Hair follicular keratinocyte (primary cell): ENCODE measurements around the gene HRCT1. TPM values are rescaled to one million over a fixed set of nuclear protein-coding genes. Genes with fewer than 3 reads are reported as not detected.

ENCODE experiments used
- total RNA-seq: library from RNA; depleted of rRNA; stranded (reverse); fragments of >200 nt; gene quantifications from 2 replicates; pipeline ENCODE4 v1.2.3, GENCODE V29; 2015

Gene HRCT1
- 0.68 and 1.0 TPM in 2 replicates for total RNA-seq

DNA sequence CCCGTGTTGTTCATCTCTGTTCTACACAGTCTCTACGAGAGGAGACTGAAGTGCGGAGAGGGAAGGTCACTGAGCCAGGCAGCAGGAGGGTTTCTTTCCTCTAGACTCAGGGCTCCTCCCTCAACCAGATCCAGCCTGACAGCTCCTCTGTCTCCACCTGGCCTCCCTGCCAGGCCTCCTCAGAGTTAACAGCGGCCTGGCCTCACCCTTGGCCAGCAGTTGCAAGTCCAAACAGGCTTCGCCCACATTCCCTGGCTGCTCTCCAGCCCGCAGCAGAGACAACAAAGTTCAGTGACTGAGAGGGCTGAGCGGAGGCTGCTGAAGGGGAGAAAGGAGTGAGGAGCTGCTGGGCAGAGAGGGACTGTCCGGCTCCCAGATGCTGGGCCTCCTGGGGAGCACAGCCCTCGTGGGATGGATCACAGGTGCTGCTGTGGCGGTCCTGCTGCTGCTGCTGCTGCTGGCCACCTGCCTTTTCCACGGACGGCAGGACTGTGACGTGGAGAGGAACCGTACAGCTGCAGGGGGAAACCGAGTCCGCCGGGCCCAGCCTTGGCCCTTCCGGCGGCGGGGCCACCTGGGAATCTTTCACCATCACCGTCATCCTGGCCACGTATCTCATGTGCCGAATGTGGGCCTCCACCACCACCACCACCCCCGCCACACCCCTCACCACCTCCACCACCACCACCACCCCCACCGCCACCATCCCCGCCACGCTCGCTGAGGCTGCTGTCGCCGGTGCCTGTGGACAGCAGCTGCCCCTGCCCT, at the start of gene HRCT1:
Gene HRCT1 (plus strand): TSS at position 291 of the 768 bp plus-strand sequence. CDS start 86 bp downstream, at position 377.

DNA sequence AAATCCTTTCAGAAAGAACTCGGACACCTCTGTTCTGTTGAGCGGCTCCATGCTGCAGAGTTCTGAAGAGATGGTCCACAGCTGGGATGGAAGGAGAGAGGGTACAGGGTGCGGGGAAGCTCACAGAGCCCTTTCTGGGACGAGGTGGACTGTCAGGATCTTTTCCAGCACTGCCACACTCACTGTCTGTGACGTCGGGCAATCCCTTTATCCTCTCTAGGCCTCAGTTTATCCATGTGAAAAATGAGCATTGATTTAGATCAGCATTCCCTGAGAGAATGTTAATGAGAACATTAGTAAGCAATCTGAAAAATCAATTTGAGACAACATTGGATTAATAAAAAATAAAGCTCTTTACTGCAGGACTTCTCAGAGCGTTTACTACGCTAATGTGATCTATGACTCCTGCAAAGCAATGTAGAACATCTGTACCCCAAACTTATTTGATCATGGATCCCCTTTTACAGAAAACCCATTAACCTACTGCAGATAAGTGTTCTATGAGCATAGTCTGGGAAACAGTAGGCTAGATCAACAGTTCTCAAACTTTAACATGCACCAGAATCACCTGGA, 35.6 kb upstream of the HRCT1 start, which contains the start of gene OR13J1:
Gene OR13J1 (minus strand): TSS at position 51 of the 573 bp plus-strand sequence. CDS start 0 bp downstream, at position 51.

GRCh38 chr9:35909274-35909673, 3.3 kb downstream of the HRCT1 start, which contains the start of gene SPAAR:
Gene SPAAR, plus strand, starts transcription at chr9:35909490. Its CDS starts 974 bp downstream, at chr9:35910464.

Other genes with a start within 250 kb of the HRCT1 start
- gene RMRP, start 248.2 kb upstream of the HRCT1 start, total RNA-seq = 1,205 and 1,810 TPM in 2 replicates
- 17.2 and 18.8 TPM in 2 replicates for gene CCDC107, start 247.9 kb upstream of the HRCT1 start, total RNA-seq
- gene ARHGEF39, start 241.0 kb upstream of the HRCT1 start, total RNA-seq = 7.8 and 23.5 TPM in 2 replicates
- 0.23 and 2.1 TPM in 2 replicates for gene CA9, start 232.3 kb upstream of the HRCT1 start, total RNA-seq
- 53.1 and 157 TPM in 2 replicates for gene TPM2, start 216.3 kb upstream of the HRCT1 start, total RNA-seq
- 141 and 149 TPM in 2 replicates for gene TLN1, start 174.0 kb upstream of the HRCT1 start, total RNA-seq
- 47.2 and 49.3 TPM in 2 replicates for gene CREB3, start 173.5 kb upstream of the HRCT1 start, total RNA-seq
- gene GBA2, start 157.0 kb upstream of the HRCT1 start, total RNA-seq = 17.4 and 17.6 TPM in 2 replicates
- gene RGP1, start 156.9 kb upstream of the HRCT1 start, total RNA-seq = 13.8 and 19.1 TPM in 2 replicates
- gene MSMP, start 151.9 kb upstream of the HRCT1 start, total RNA-seq = not detected in 2 replicates
- gene NPR2, start 114.6 kb upstream of the HRCT1 start, total RNA-seq = 6.2 and 14.6 TPM in 2 replicates
- 0.04 TPM in 1 of 2 replicates, not detected in the other for gene SPAG8, start 93.9 kb upstream of the HRCT1 start, total RNA-seq
- gene HINT2, start 91.2 kb upstream of the HRCT1 start, total RNA-seq = 25.4 and 28.3 TPM in 2 replicates
- not detected in 2 replicates for gene FAM221B, start 77.5 kb upstream of the HRCT1 start, total RNA-seq
- 1.1 and 3.7 TPM in 2 replicates for gene TMEM8B, start 77.0 kb upstream of the HRCT1 start, total RNA-seq
- not detected in 2 replicates for gene OR13J1, start 35.8 kb upstream of the HRCT1 start, total RNA-seq
- not detected in 2 replicates for gene SPAAR, start 3.3 kb downstream of the HRCT1 start, total RNA-seq
- not detected in 2 replicates for gene OR2S2, start 52.0 kb downstream of the HRCT1 start, total RNA-seq
- 1.7 and 3.2 TPM in 2 replicates for gene RECK, start 130.7 kb downstream of the HRCT1 start, total RNA-seq
- gene GLIPR2, start 230.5 kb downstream of the HRCT1 start, total RNA-seq = 0.86 and 1.7 TPM in 2 replicates